ENCODE data around the gene RHOD.

- TF ChIP-seq POLR2A (IDR thresholded peaks at IDR 0.05; ENCODE audit: low read length) (no peak), GATA1 (IDR thresholded peaks at IDR 0.05; ENCODE audit: low read depth, low read length) (no peak)
Measured at GRCh38 chr11:67015048-67015447, 41.6 kb upstream of the RHOD start.
